Spleen (tissue), 11 donors: ENCODE measurements around the gene ZNF438. TPM values are rescaled to one million over a fixed set of nuclear protein-coding genes. Genes with fewer than 3 reads are reported as not detected.
"Not testable (repeated sequence)": the region's sequence is repeated elsewhere in the genome, so short reads cannot be mapped to it uniquely, and the experiment has no call there.

Source experiments
- DNase-seq: peaks from one replicate; pipeline ENCODE4 v3.0.0-alpha.2; 2020
- H3K27ac ChIP-seq, 8 donors: fragments of 200-600 bp; sonication (generic) in 7 of 8; 1 replicate in 4 of 8; 2 replicates in 4 of 8; pipeline versions ENCODE4 v1.5.0 to v1.8.0; 2016 to 2021; ENCODE audit warnings: inconsistent platforms in 4 of 8, mild to moderate bottlenecking in 4 of 8, moderate library complexity in 1 of 8
- H3K27me3 ChIP-seq, 7 donors: fragments of 200-600 bp; sonication (generic) in 6 of 7; replicated peaks in 1 of 7; 1 replicate in 4 of 7; 2 replicates in 3 of 7; pipeline versions ENCODE4 v1.5.0 to v1.8.0; 2016 to 2021; ENCODE audit warnings: inconsistent platforms in 3 of 7, mild to moderate bottlenecking in 1 of 7
- H3K36me3 ChIP-seq, 6 donors: fragments of 200-600 bp; sonication (generic) in 5 of 6; 1 replicate in 4 of 6; 2 replicates in 2 of 6; pipeline versions ENCODE4 v1.5.0 to v1.8.0; 2016 to 2021; ENCODE audit warnings: inconsistent platforms in 2 of 6
- H3K4me1 ChIP-seq, 6 donors: fragments of 200-600 bp; sonication (generic) in 5 of 6; 1 replicate in 3 of 6; 2 replicates in 3 of 6; pipeline versions ENCODE4 v1.5.0 to v1.8.0; 2016 to 2021; ENCODE audit warnings: inconsistent platforms in 3 of 6
- H3K4me3 ChIP-seq, 8 donors: fragments of 200-600 bp; sonication (generic) in 7 of 8; 1 replicate in 4 of 8; 2 replicates in 4 of 8; pipeline versions ENCODE4 v1.5.0 to v1.8.0; 2016 to 2021; ENCODE audit warnings: inconsistent platforms in 4 of 8, mild to moderate bottlenecking in 4 of 8, moderate library complexity in 2 of 8
- H3K9me3 ChIP-seq, 8 donors: fragments of 200-600 bp; sonication (generic) in 7 of 8; 1 replicate in 4 of 8; 2 replicates in 4 of 8; pipeline versions ENCODE4 v1.5.0 to v1.8.0; 2016 to 2021; ENCODE audit warnings: inconsistent platforms in 4 of 8
- CTCF ChIP-seq, 11 experiments: fragments of 200-600 bp in 7 of 11; fragments of 450-650 bp in 4 of 11; sonication (generic) in 4 of 11; IDR thresholded peaks in 8 of 11; conservative IDR thresholded peaks in 3 of 11; 1 replicate in 7 of 11; 2 replicates in 4 of 11; pipeline versions ENCODE4 v1.4.0 to v1.8.0; 2016 to 2021; ENCODE audit warnings: antibody characterized with exemption in 11 of 11, inconsistent platforms in 4 of 11, mild to moderate bottlenecking in 1 of 11
- POLR2A ChIP-seq, 3 donors: fragments of 450-650 bp; IDR thresholded peaks; one replicate each; pipeline ENCODE4 v1.5.1; 2017; ENCODE audit warnings: antibody characterized with exemption in 3 of 3, mild to moderate bottlenecking in 1 of 3
- POLR2AphosphoS5 ChIP-seq, 3 donors: sonication (generic); formaldehyde crosslinking; IDR thresholded peaks; one replicate each; pipeline ENCODE4 v1.5.1; 2017; ENCODE audit warnings: antibody characterized with exemption in 3 of 3
- WGBS, 5 donors: extraction: QIAGEN DNeasy Blood & Tissue Kit in 3 of 5; methylation state at CpG; one replicate each; pipeline versions ENCODE4 v1.1.5 to v1.1.7; 2013 to 2018; 5-methylcytosine and 5-hydroxymethylcytosine counted together
- intact Hi-C: fragments of 100-400 bp; cut with DNase I; formaldehyde crosslinking; loops from one replicate; pipeline ENCODE4 v1.15.0; 2023; ENCODE audit warnings: low total_unique reads
- polyA plus RNA-seq, 3 donors: library from polyadenylated mRNA; stranded (reverse); fragments of 200-250 nt; gene quantifications; one replicate each; pipeline ENCODE4 v1.2.1, GENCODE V29; 2013
- total RNA-seq, 7 donors: library from RNA; depleted of rRNA in 3 of 7; stranded (reverse); fragments of >200 nt in 3 of 7; fragmentation: NEBNext Ultra II Directional in 4 of 7; extraction: Animal tissue kit (Norgen Biotek cat#: 25700) in 4 of 7; gene quantifications; one replicate each; pipeline versions ENCODE4 v1.1.0 to v1.2.1, GENCODE V29; 2016 to 2021
- donor health status: healthy with polysubstance abuse.
- donor health status: DM: no; HTN: no; CAD: no; lungs with moderate emphysema.
- donor health status: DM: no; HTN: no; CAD: no.
- donor health status: Bipolar disorder and iron deficiency.
- donor health status: healthy.
- donor health status: DM: no; HTN: no; CAD: no.
- donor health status: DM: yes; HTN: yes; CAD: no.

ZNF438 gene
- total and polyA plus RNA-seq, 10 donors, result 4.4 to 23.1 (median 13.9) TPM

DNA sequence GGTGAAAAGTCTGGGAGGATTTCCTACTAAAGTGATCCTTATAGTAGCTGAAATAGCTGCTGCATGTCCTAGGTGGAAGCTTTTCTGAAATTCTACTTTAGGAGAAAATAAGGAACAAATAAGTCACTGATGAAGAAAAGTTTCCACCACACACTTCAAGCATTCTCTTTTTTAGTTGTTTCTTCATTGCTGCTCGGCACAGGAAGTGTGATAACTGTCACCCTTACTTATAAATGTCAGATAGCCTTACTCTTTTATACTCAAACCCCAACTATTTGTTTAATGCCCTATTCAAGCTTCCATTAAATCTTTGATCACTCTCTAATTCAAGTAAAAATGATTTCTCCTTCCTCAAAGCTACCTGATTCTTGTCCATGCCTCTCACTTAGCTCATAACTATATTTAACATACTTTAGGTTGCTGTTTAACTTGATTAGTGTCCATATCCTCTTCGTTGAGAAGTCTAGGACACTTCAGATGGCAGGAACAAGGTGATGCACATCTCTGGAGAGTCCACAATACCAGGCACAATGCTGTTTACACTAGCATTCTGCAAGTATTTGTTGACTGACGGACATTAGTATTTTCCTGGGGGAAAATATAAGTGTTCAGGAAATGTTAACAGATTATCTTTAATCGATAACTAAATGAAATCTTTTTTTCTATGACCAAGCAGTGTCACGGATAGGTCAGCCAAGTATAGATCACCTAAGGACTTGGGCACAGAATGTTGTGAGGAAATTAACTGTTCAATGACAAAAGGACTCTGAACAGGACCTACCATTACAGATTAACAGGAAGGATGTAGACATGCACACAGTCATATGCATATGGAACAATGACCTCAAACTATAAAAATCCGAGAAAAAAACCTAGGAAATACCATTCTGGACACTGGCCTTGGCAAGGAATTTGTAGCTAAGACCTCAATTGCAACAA, 67.4 kb downstream of the ZNF438 start:
- WGBS, 5 donors, result 37 to 54% (median 51%) methylated on average over 6 of the region's 6 CpGs
- DNase-seq, result no peak
- no peak overlapping the region for H3K4me3 ChIP-seq
- H3K9me3 ChIP-seq, result no peaks in the 10 kb centered on the region
- TF ChIP-seq POLR2AphosphoS5 (IDR thresholded peaks at IDR 0.05), result no peak
- no peak for TF ChIP-seq POLR2A (IDR thresholded peaks at IDR 0.05)
- TF ChIP-seq CTCF (IDR thresholded peaks at IDR 0.05 in 8 of 11, conservative IDR thresholded peaks at IDR 0.05 in 3 of 11), result no peak
- no peaks in the 10 kb centered on the region for H3K27me3 ChIP-seq
- peaks cover 0 to 22% (median 0%) of the 10 kb centered on the region in 6 donors for H3K36me3 ChIP-seq
- intact Hi-C loops, result no loop called here
- peaks cover 0 to 24% (median 9%) of the 10 kb centered on the region in 6 donors for H3K4me1 ChIP-seq
- H3K27ac ChIP-seq, result peak overlapping the region in 6 of 8 donors; percentile 1 to 65 (median 51)

DNA sequence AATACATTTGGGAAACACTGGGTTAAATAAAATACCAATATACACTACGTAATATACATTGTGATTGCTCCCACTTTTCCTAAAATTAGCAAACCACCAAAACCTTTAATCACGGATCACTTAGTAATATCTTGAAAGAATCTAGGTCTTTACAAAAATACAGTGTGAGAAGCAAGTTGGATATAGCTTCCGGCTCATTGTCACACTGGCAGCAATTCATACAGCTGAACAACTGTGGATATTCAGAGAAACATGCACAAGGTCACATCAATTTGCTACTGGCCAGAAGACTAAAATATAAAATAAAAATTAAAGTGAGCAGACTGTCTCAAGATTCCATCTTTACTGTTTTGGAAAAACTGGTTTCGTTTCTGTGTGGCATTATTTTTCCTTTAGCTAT, 69.1 kb downstream of the ZNF438 start:
- Histone ChIP-seq H3K4me3 (no peak overlapping the region), H3K27ac (no peak overlapping the region), H3K36me3 (peaks cover 0 to 26% (median 0%) of the 10 kb centered on the region in 6 donors), H3K27me3 (no peaks in the 10 kb centered on the region), H3K9me3 (peaks cover 0 to 7% (median 0%) of the 10 kb centered on the region in 8 donors), H3K4me1 (peaks cover 0 to 24% (median 9%) of the 10 kb centered on the region in 6 donors)
- TF ChIP-seq POLR2A (IDR thresholded peaks at IDR 0.05) (no peak), POLR2AphosphoS5 (IDR thresholded peaks at IDR 0.05) (no peak), CTCF (IDR thresholded peaks at IDR 0.05 in 8 of 11, conservative IDR thresholded peaks at IDR 0.05 in 3 of 11) (no peak)
- DNase-seq, result no peak
- intact Hi-C loops, result no loop called here
- WGBS, 5 donors, result 61 to 78% (median 70%) methylated on average over 4 of the region's 4 CpGs

DNA sequence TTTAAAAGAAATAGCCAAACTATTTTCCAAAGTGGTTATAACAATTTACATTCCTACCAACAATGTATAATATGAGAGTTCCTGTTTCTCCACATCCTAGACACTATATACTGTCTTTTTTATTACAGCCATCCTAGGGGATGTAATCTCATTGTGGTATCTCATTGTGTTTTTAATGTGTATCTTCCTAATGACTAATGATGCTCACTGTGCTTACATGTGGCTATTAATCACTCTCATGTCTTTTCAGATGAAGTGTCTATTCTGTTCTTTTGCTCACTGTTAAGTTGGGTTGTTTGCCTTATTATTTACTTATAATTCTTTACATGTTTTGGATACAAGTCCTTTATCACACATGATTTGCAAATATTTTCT, 71.8 kb downstream of the ZNF438 start:
- intact Hi-C loops, result no loop called here
- DNase-seq, result no peak
- no peaks in the 10 kb centered on the region for H3K27me3 ChIP-seq
- peaks cover 0 to 12% (median 7%) of the 10 kb centered on the region in 8 donors for H3K9me3 ChIP-seq
- H3K4me3 ChIP-seq, result no peak overlapping the region
- H3K4me1 ChIP-seq, result peaks cover 0 to 19% (median 9%) of the 10 kb centered on the region in 6 donors
- peaks cover 0 to 26% (median 0%) of the 10 kb centered on the region in 6 donors for H3K36me3 ChIP-seq
- no peak for TF ChIP-seq CTCF (IDR thresholded peaks at IDR 0.05 in 8 of 11, conservative IDR thresholded peaks at IDR 0.05 in 3 of 11)
- no peak for TF ChIP-seq POLR2A (IDR thresholded peaks at IDR 0.05)
- no peak for TF ChIP-seq POLR2AphosphoS5 (IDR thresholded peaks at IDR 0.05)
- H3K27ac ChIP-seq, result no peak overlapping the region

- DNase-seq, H3K4me3 ChIP-seq, H3K4me1 ChIP-seq, H3K27ac ChIP-seq, H3K27me3 ChIP-seq, intact Hi-C loops: not testable (repeated sequence)
- 87 to 96% (median 91%) methylated on average over 2 to 4 of the region's 4 CpGs for WGBS, 5 donors
- H3K36me3 ChIP-seq, result peaks cover 0 to 14% (median 0%) of the 10 kb centered on the region in 6 donors
- H3K9me3 ChIP-seq, result peaks cover 0 to 14% (median 7%) of the 10 kb centered on the region in 8 donors
Measured at GRCh38 chr10:30949218-30949617, 82.4 kb downstream of the ZNF438 start.
